GM06990 (cell line): ENCODE measurements around the gene CAST.

Source experiments
- DNase-seq: peaks from one replicate; pipeline ENCODE4 v3.0.0-alpha.2; 2011; ENCODE audit not compliant: insufficient read length; ENCODE audit errors: extremely low read depth
- H3K27me3 ChIP-seq: replicated peaks from 2 replicates; pipeline ENCODE4 v1.6.0; 2011; ENCODE audit warnings: low read length; ENCODE audit not compliant: control insufficient read depth, insufficient read depth
- H3K36me3 ChIP-seq: 2 replicates; pipeline ENCODE4 v1.5.1; 2011; ENCODE audit warnings: low read length; ENCODE audit not compliant: control insufficient read depth, insufficient read depth
- H3K4me3 ChIP-seq: replicated peaks from 2 replicates; pipeline ENCODE4 v1.5.1; 2011; ENCODE audit warnings: low read depth, mild to moderate bottlenecking, control low read depth, low read length
- CTCF ChIP-seq: IDR thresholded peaks from 2 replicates; pipeline ENCODE4 v1.5.1; 2011; ENCODE audit warnings: low read length, control low read depth, mild to moderate bottlenecking, inconsistent platforms; ENCODE audit not compliant: insufficient read depth, poor library complexity, severe bottlenecking

The CAST gene

GRCh38 chr5:96822686-96823459 is 160.7 kb downstream of the CAST start:
- Histone ChIP-seq H3K36me3 (no peaks in the 10 kb centered on the region), H3K27me3 (no peaks in the 10 kb centered on the region), H3K4me3 (no peak overlapping the region)
- no peak for DNase-seq
- no peak for TF ChIP-seq CTCF

DNA sequence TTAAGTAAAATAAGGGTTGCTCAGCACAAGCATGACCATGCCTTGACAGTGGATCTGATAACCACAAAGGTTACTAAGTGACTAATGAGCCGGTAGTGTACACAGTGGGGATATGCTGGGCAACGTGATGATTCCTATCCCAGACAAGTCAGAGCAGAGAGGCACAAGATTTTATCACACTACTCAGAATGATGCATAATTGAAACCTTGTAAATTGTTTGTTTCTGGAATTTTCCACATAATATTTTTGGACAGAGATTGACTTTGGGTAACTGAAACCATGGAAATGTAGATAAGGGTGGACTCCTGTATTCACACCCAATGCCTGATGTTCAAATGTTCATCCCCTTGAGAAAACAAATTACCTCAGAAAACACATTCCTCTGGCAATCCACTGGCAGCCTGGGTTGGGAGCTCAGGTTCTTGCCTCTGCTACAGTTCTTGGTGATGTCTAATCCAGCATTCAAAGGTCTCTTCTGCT is 161.8 kb downstream of the CAST start:
- TF ChIP-seq CTCF = no peak
- Histone ChIP-seq H3K36me3 (no peaks in the 10 kb centered on the region), H3K27me3 (no peaks in the 10 kb centered on the region), H3K4me3 (no peak overlapping the region)
- no peak for DNase-seq
